Esophagus muscularis mucosa (tissue), 3 donors: ENCODE results near the gene CFB.

Experiments
- CTCF ChIP-seq, 3 experiments: fragments of 200-600 bp in 2 of 3; fragments of 450-650 bp in 1 of 3; sonication (generic) in 2 of 3; IDR thresholded peaks; one replicate each; pipeline ENCODE4 v1.5.1; 2017 to 2019; ENCODE audit warnings: antibody characterized with exemption in 3 of 3, mild to moderate bottlenecking in 2 of 3, moderate library complexity in 1 of 3
- POLR2A ChIP-seq: fragments of 450-650 bp; IDR thresholded peaks from one replicate; pipeline ENCODE4 v1.6.1; 2017; ENCODE audit warnings: antibody characterized with exemption, moderate library complexity, mild to moderate bottlenecking, low read depth
- POLR2AphosphoS5 ChIP-seq, 2 donors: sonication (generic); formaldehyde crosslinking; IDR thresholded peaks; one replicate each; pipeline ENCODE4 v1.6.1; 2017; ENCODE audit warnings: antibody characterized with exemption in 2 of 2

- TF ChIP-seq CTCF (IDR thresholded peaks at IDR 0.05) (no peak), POLR2A (no peak), POLR2AphosphoS5 (IDR thresholded peaks at IDR 0.05) (peak; percentile 68 to 84)
These were observed 43.8 kb upstream of the CFB start, which contains the start of gene ZBTB12 for GRCh38 chr6:31901953-31902643.
